Psoas muscle (tissue), 8 donors: ENCODE measurements around the gene BLVRA. TPM values are rescaled to one million over a fixed set of nuclear protein-coding genes. Genes with fewer than 3 reads are reported as not detected.

Source experiments
- ATAC-seq, 4 donors: fragments of 200-7000 bp; cut with Tn5 transposase; one replicate each; pipeline ENCODE4 v1.9.1; 2020; ENCODE audit warnings: moderate library complexity in 3 of 4, mild to moderate bottlenecking in 2 of 4
- DNase-seq, 2 donors: peaks; one replicate each; pipeline ENCODE4 v3.0.0-alpha.2; 2020
- H3K27ac ChIP-seq: fragments of 200-600 bp; one replicate; pipeline ENCODE4 v1.8.0; 2022
- H3K27me3 ChIP-seq, 3 donors: fragments of 200-600 bp in 1 of 3; one replicate each; pipeline versions ENCODE4 v1.6.1 to v1.8.0; 2013 to 2022; ENCODE audit warnings: low read length in 2 of 3, mild to moderate bottlenecking in 2 of 3, moderate library complexity in 1 of 3; ENCODE audit not compliant: insufficient read depth in 3 of 3
- H3K36me3 ChIP-seq, 2 donors: fragments of 200-600 bp in 1 of 2; one replicate each; pipeline versions ENCODE4 v1.6.1 to v1.8.0; 2013 to 2022; ENCODE audit warnings: low read depth in 1 of 2, mild to moderate bottlenecking in 1 of 2, moderate library complexity in 1 of 2; ENCODE audit not compliant: insufficient read depth in 1 of 2
- H3K4me1 ChIP-seq: fragments of 200-600 bp; one replicate; pipeline ENCODE4 v1.8.0; 2022
- H3K4me3 ChIP-seq: fragments of 200-600 bp; one replicate; pipeline ENCODE4 v1.8.0; 2022; ENCODE audit warnings: mild to moderate bottlenecking
- H3K9me3 ChIP-seq: fragments of 200-600 bp; one replicate; pipeline ENCODE4 v1.8.0; 2022
- CTCF ChIP-seq: fragments of 200-600 bp; IDR thresholded peaks from one replicate; pipeline ENCODE4 v1.8.0; 2022; ENCODE audit warnings: antibody characterized with exemption
- WGBS, 3 donors: extraction: QIAGEN DNeasy Blood & Tissue Kit; methylation state at CpG; one replicate each; pipeline versions ENCODE4 v1.1.6 to v1.1.7; 2013; 5-methylcytosine and 5-hydroxymethylcytosine counted together
- intact Hi-C, 2 donors: fragments of 100-400 bp; cut with DNase I; formaldehyde crosslinking; loops; one replicate each; pipeline versions ENCODE4 v1.11.0 to v1.14.2; 2022
- polyA plus RNA-seq, 3 donors: library from polyadenylated mRNA; stranded (reverse); fragments of 200-250 nt; gene quantifications; one replicate each; pipeline ENCODE4 v1.2.3, GENCODE V29; 2013
- total RNA-seq, 4 donors: library from RNA; stranded (reverse); fragmentation: NEBNext Ultra II Directional in 2 of 4; extraction: Animal tissue kit (Norgen Biotek cat#: 25700) in 2 of 4; gene quantifications; one replicate each; pipeline versions ENCODE4 v1.2.1 to v1.2.4, GENCODE V29; 2021 to 2023
- donor health status: healthy with polysubstance abuse.
- donor health status: DM: no; HTN: no; CAD: no; lungs with moderate emphysema.
- donor health status: Bipolar disorder and iron deficiency.
- donor health status: healthy.
- donor health status: DM: yes; HTN: yes; CAD: no.
- donor health status: DM: no; HTN: no; CAD: no.
- donor health status: DM: no; HTN: no; CAD: no.
- donor health status: DM: yes; HTN: yes; CAD: no.

The BLVRA gene
- total and polyA plus RNA-seq, 7 donors, result 35.8 to 52.9 (median 41.9) TPM

GRCh38 chr7:43792471-43793150, 34.1 kb downstream of the BLVRA start:
- ATAC-seq, result peak; percentile 43 to 87 (median 64)
- peaks cover 13% of the 10 kb centered on the region for H3K4me1 ChIP-seq
- intact Hi-C loops, result loop anchor here in 1 of 2 donors (10.0 kb wide), 1 partner anchor 48 kb away; no protein-coding TSS in a partner anchor
- DNase-seq, result peak in 1 of 2 donors; percentile 68
- H3K27ac ChIP-seq, result peak overlapping the region; percentile 42
- H3K9me3 ChIP-seq, result no peaks in the 10 kb centered on the region
- no peaks in the 10 kb centered on the region for H3K27me3 ChIP-seq
- peaks cover 0 to 68% of the 10 kb centered on the region in 2 donors for H3K36me3 ChIP-seq
- WGBS, 3 donors, result 31 to 68% (median 50%) methylated on average over 6 of the region's 6 CpGs
- TF ChIP-seq CTCF, result no peak
- H3K4me3 ChIP-seq, result no peak overlapping the region

GRCh38 chr7:43799605-43800004, 41.1 kb downstream of the BLVRA start:
- H3K9me3 ChIP-seq, result no peaks in the 10 kb centered on the region
- H3K27ac ChIP-seq, result no peak overlapping the region
- no peak for ATAC-seq
- intact Hi-C loops, result loop anchor here in 1 of 2 donors (10.0 kb wide), 1 partner anchor 55 kb away; no protein-coding TSS in a partner anchor
- no peaks in the 10 kb centered on the region for H3K4me1 ChIP-seq
- no peak for TF ChIP-seq CTCF
- DNase-seq, result no peak
- peaks cover 0 to 64% of the 10 kb centered on the region in 2 donors for H3K36me3 ChIP-seq
- H3K4me3 ChIP-seq, result no peak overlapping the region
- WGBS, 3 donors, result 83 to 93% (median 84%) methylated on average over 4 of the region's 4 CpGs
- H3K27me3 ChIP-seq, result no peaks in the 10 kb centered on the region

- Histone ChIP-seq H3K4me3 (no peak overlapping the region), H3K9me3 (no peaks in the 10 kb centered on the region), H3K27ac (no peak overlapping the region), H3K4me1 (no peaks in the 10 kb centered on the region), H3K27me3 (no peaks in the 10 kb centered on the region), H3K36me3 (peaks cover 0 to 84% of the 10 kb centered on the region in 2 donors)
- ATAC-seq (no peak), DNase-seq (no peak)
- no peak for TF ChIP-seq CTCF
- WGBS, 3 donors, result 83 to 91% (median 86%) methylated on average over 2 of the region's 2 CpGs
- intact Hi-C loops, result no loop called here
Observed at GRCh38 chr7:43803865-43804264, 45.4 kb downstream of the BLVRA start.

GRCh38 chr7:43808410-43808809, 49.9 kb downstream of the BLVRA start:
- Histone ChIP-seq H3K27me3 (peaks cover 0 to 3% (median 0%) of the 10 kb centered on the region in 3 donors), H3K4me3 (no peak overlapping the region), H3K27ac (no peak overlapping the region), H3K9me3 (no peaks in the 10 kb centered on the region), H3K36me3 (peaks cover 0 to 51% of the 10 kb centered on the region in 2 donors), H3K4me1 (no peaks in the 10 kb centered on the region)
- no peak for ATAC-seq
- WGBS, 3 donors, result 89 to 92% (median 91%) methylated on average over 11 of the region's 11 CpGs
- intact Hi-C loops, result no loop called here
- DNase-seq, result no peak
- no peak for TF ChIP-seq CTCF
